HG02885 (cell line): Measurements from ENCODE around the gene AKR1C2.
"Not testable (repeated sequence)": the region's sequence is repeated elsewhere in the genome, so short reads cannot be mapped to it uniquely, and the experiment has no call there.

Experiments used
- ATAC-seq: cut with Tn5 transposase; IDR thresholded peaks from one replicate; pipeline ENCODE4 v1.9.1; 2021; ENCODE audit warnings: mild to moderate bottlenecking; ENCODE audit not compliant: unreplicated experiment, poor library complexity

AKR1C2 gene

GRCh38 chr10:5003127-5004029, at the start of gene AKR1C2:
TSS of gene AKR1C2 (minus strand) at chr10:5003857. CDS start at chr10:5003835, 22 bp downstream.
- not testable (repeated sequence) for ATAC-seq

- ATAC-seq: not testable (repeated sequence)
Measured at GRCh38 chr10:5052951-5053500, 49.4 kb upstream of the AKR1C2 start.

GRCh38 chr10:5047912-5048628, 44.4 kb upstream of the AKR1C2 start:
- no peak for ATAC-seq

GRCh38 chr10:5047055-5047454, 43.4 kb upstream of the AKR1C2 start:
- ATAC-seq: not testable (repeated sequence)

- no peak for ATAC-seq
Measured at GRCh38 chr10:5046410-5046809, 42.8 kb upstream of the AKR1C2 start.

GRCh38 chr10:5045095-5045494, 41.4 kb upstream of the AKR1C2 start:
- no peak for ATAC-seq

GRCh38 chr10:5043716-5044115, 40.1 kb upstream of the AKR1C2 start:
- no peak for ATAC-seq

- ATAC-seq: no peak
Measured at GRCh38 chr10:5042922-5043321, 39.3 kb upstream of the AKR1C2 start.

GRCh38 chr10:5041471-5042023, 37.9 kb upstream of the AKR1C2 start:
- ATAC-seq: no peak

GRCh38 chr10:5040781-5041470, 37.3 kb upstream of the AKR1C2 start:
- ATAC-seq: no peak

GRCh38 chr10:5040010-5040673, 36.5 kb upstream of the AKR1C2 start:
- ATAC-seq: no peak

- ATAC-seq: no peak
Measured at GRCh38 chr10:5038733-5039132, 35.1 kb upstream of the AKR1C2 start.

- ATAC-seq: no peak
Measured at GRCh38 chr10:5038101-5038500, 34.4 kb upstream of the AKR1C2 start.

- ATAC-seq: no peak
Measured at GRCh38 chr10:5036511-5036910, 32.9 kb upstream of the AKR1C2 start.

- ATAC-seq: no peak
Measured at GRCh38 chr10:5035356-5035755, 31.7 kb upstream of the AKR1C2 start.

GRCh38 chr10:5034588-5034987, 30.9 kb upstream of the AKR1C2 start:
- no peak for ATAC-seq

- ATAC-seq: no peak
Measured at GRCh38 chr10:5033061-5033778, 29.6 kb upstream of the AKR1C2 start.

GRCh38 chr10:5032444-5032843, 28.8 kb upstream of the AKR1C2 start:
- not testable (repeated sequence) for ATAC-seq

GRCh38 chr10:5031588-5031987, 27.9 kb upstream of the AKR1C2 start:
- ATAC-seq: not testable (repeated sequence)
